C4-2B (cell line): ENCODE measurements around the gene RTN4R.
A peak's percentile ranks its signal among the peaks of the same experiment; 100 is the strongest.

Experiments
- H3K27ac ChIP-seq: fragments of 450-650 bp; 2 replicates; pipeline ENCODE4 v1.5.1; 2017
- ZFX ChIP-seq: fragments of 450-650 bp; IDR thresholded peaks from 2 replicates; pipeline ENCODE4 v1.6.1; 2017
- TF ChIP-seq, protein P1 (sequence below): fragments of 450-650 bp; conservative IDR thresholded peaks from 2 replicates; pipeline ENCODE4 v1.5.1; 2017; ENCODE audit warnings: mild to moderate bottlenecking

The RTN4R gene

DNA sequence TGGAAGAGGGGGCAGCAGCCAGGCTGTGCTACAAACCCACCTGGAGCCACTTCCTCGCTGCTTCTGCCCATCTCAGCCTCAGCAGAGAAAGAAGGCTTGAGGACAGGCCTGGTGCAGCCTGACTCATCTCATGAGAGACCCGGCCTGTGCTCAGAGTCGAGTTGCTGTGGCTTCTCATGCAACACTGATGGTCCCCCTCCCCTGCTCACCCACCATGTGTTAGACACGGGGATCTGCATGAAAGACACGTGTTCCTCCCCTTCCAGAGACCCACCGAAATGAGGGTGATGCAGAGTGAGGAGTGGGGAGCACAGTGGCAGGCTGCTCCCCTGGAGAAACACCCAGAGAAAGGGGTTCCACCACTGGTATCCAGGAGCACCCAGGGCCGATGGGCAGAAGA, 15.0 kb downstream of the RTN4R start:
- H3K27ac ChIP-seq = no peak overlapping the region
- no peak for TF ChIP-seq ZFX
- TF ChIP-seq, protein P1, sequence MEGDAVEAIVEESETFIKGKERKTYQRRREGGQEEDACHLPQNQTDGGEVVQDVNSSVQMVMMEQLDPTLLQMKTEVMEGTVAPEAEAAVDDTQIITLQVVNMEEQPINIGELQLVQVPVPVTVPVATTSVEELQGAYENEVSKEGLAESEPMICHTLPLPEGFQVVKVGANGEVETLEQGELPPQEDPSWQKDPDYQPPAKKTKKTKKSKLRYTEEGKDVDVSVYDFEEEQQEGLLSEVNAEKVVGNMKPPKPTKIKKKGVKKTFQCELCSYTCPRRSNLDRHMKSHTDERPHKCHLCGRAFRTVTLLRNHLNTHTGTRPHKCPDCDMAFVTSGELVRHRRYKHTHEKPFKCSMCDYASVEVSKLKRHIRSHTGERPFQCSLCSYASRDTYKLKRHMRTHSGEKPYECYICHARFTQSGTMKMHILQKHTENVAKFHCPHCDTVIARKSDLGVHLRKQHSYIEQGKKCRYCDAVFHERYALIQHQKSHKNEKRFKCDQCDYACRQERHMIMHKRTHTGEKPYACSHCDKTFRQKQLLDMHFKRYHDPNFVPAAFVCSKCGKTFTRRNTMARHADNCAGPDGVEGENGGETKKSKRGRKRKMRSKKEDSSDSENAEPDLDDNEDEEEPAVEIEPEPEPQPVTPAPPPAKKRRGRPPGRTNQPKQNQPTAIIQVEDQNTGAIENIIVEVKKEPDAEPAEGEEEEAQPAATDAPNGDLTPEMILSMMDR = no peak

DNA sequence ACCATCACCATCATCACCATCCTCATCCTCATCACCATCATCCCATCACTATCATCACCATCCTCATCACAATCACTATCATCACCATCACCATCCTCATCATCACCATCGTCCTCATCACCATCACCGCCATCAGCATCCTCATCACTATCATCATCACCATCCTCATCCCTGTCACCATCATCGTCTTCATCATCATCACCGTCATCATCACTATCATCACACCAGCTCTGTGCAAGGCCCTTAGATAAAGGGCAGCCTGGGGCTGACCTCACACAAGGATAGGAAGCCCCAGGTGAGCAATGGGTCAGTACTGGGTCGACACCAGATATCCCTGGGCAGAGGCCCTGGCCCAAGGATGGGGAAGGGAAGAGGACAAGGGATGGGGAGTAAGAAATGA, 16.1 kb downstream of the RTN4R start:
- no peak overlapping the region for H3K27ac ChIP-seq
- TF ChIP-seq ZFX = no peak
- TF ChIP-seq, protein P1 = no peak

DNA sequence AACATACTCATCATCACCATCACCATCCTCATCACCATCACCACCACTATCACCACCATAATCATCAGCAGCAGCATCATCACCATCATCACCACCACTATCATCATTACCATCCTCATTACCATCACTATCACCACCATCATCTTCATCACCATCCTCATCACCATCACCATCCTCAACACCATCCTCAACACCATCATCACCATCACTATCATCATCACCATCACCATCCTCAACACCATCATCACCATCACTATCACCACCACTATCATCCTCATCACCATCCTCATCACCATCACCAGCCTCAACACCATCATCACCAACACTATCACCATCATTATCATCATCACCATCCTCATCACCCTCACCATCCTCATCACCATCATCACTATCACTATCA, 16.6 kb downstream of the RTN4R start:
- H3K27ac ChIP-seq = no peak overlapping the region
- TF ChIP-seq, protein P1 = no peak
- no peak for TF ChIP-seq ZFX

DNA sequence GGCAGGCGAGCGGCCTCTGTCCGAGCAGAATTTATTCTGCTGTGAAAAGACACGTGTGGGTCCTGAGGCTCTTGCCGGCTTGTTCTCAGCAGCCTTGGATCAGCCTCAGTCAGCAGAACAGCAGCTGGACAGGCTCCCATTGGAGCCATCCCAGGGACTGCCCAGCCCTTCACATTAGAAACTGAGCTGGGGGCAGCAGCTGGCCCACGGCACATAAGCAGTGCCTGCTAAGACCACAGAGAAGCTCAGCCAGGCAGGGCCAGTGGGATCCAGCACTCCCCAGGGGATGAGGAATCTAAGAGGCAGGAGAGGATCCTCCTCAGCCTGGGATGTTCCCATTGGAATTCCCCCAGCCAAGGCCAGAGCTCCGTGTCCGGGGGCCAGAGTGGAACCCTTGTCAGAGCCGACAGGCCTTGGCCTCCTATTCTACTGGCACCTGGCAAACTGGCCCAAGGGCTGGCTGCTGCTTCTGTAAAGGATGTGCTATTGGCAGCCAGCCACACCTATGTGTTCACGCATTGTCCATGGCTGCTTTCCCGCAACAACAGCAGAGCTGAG, 18.2 kb downstream of the RTN4R start:
- no peak for TF ChIP-seq ZFX
- TF ChIP-seq, protein P1 = no peak
- peak overlapping the region; percentile 14; the same call in 1 of the 2 replicates for H3K27ac ChIP-seq

DNA sequence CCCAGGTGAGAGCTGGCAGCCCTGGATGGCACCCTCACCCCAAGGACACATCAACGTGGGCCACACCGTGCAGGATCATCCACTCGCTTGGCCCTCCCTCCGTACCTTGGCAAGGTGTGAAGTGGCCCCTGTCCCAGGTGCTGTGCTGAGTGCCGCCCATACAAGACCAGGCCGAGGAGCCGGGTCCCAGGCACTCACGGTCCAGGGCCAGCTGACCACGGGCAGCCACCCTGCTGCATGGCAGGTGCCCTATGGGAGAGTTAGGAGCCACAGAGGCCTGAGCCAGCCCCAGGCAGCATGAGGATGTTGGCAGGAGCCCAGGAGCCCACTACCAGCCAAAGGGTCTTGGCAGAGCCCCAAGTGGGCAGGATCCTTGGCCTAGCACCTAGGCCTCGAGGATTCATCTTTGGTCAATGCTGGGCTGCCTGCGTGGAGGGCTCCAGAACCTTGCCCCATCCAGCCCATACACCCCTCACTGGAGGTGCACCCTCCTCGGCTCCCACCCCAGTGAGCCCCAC, 19.6 kb downstream of the RTN4R start:
- H3K27ac ChIP-seq = no peak overlapping the region
- TF ChIP-seq, protein P1 = no peak
- no peak for TF ChIP-seq ZFX

DNA sequence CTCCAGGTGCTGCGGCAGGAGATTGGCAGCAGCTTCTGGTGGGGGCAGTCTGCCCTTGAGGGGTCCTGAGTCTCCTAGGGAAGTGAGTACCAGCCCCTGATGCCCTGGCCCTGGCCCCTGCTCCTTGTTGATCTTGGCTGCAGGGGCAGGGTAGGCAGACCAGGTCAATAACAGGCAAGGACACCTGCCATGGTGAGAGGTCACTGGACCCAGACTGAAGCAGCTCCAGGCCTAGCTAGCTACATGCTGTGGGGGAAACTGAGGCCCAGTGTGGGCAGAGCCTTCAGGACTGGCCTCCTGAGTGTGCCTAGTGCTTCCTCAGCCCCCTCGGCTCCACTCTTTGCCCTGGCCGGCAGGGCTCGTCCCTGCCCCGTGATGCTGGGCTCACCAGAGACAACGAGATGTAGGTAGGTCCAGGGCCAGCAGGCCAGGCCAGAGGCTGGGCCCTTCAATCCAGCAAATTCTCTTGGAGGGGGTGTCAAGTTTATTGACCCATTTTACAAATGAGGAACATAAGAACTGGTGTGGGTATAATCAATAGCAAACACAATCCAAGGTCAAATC, 20.4 kb downstream of the RTN4R start:
- H3K27ac ChIP-seq = no peak overlapping the region
- TF ChIP-seq ZFX = no peak
- TF ChIP-seq, protein P1 = no peak

DNA sequence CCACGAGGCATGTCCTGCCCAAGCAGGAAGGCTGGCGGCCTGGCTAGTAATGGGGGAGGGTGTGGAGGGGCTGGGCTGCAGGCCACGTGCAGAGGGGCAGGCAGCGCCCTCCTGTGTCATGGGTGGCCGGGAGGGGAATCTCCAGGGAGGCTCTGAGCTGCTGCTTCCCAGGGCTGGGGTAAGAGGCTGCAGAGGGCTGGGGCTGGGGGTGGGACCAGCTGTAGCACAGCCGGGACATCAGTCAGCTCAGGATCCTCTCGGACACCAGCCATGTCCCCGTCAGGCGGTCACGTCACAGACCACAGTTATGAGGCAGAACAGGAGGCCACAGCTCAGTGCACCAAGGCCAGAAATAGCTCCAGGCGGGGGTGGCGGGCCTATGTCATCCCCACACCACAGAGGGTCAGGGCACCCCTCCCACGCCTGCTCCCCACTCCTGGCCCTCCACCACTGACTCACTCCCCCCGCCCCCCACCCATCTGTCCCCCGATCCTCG, 21.1 kb downstream of the RTN4R start:
- TF ChIP-seq, protein P1 = no peak
- no peak for TF ChIP-seq ZFX
- no peak overlapping the region for H3K27ac ChIP-seq
